Keratinocyte (primary cell): ENCODE data around the gene AP3D1. TPM values are rescaled to one million over a fixed set of nuclear protein-coding genes. Genes with fewer than 3 reads are reported as not detected.
A peak's percentile ranks its signal among the peaks of the same experiment; 100 is the strongest.

Experiments
- DNase-seq: peaks from one replicate; pipeline ENCODE4 v3.0.0-alpha.2; 2011; ENCODE audit warnings: low read depth, missing footprints, low spot score
- FAIRE-seq: peaks from 2 replicates; lab custom pipeline; 2011; peaks lifted over from hg19 to GRCh38; lab: Jason Lieb, UNC
- H2AFZ ChIP-seq: 2 replicates; pipeline ENCODE4 v1.6.0; 2012; ENCODE audit warnings: low read length, control low read depth, inconsistent platforms; ENCODE audit not compliant: control insufficient read depth
- H3K27ac ChIP-seq: 2 replicates; pipeline ENCODE4 v1.5.1; 2011; ENCODE audit warnings: low read length; ENCODE audit not compliant: control insufficient read depth, insufficient read depth
- H3K27me3 ChIP-seq: 3 replicates; pipeline ENCODE4 v1.6.0; 2011; ENCODE audit warnings: low read length; ENCODE audit not compliant: control insufficient read depth, insufficient read depth; ENCODE audit errors: extremely low read depth
- H3K36me3 ChIP-seq, 2 experiments: 2 replicates in 1 of 2; 3 replicates in 1 of 2; pipeline ENCODE4 v1.5.1; 2011; ENCODE audit warnings: low read length in 2 of 2, mild to moderate bottlenecking in 1 of 2; ENCODE audit not compliant: control insufficient read depth in 2 of 2, insufficient read depth in 2 of 2; ENCODE audit errors: extremely low read depth in 1 of 2
- H3K4me1 ChIP-seq: 3 replicates; pipeline ENCODE4 v1.5.1; 2011; ENCODE audit warnings: low read length; ENCODE audit not compliant: control insufficient read depth, insufficient read depth; ENCODE audit errors: extremely low read depth
- H3K4me2 ChIP-seq: 3 replicates; pipeline ENCODE4 v1.6.0; 2011; ENCODE audit warnings: low read depth, low read length; ENCODE audit not compliant: control insufficient read depth, insufficient read depth; ENCODE audit errors: extremely low read depth
- H3K4me3 ChIP-seq, 3 experiments: fragments of 200-600 bp in 1 of 3; sonication (generic) in 1 of 3; 2 replicates in 2 of 3; 3 replicates in 1 of 3; pipeline ENCODE4 v1.5.1; 2011 to 2016; ENCODE audit warnings: low read length in 3 of 3, mild to moderate bottlenecking in 3 of 3, control low read depth in 2 of 3, inconsistent platforms in 1 of 3, low read depth in 1 of 3, mixed read lengths in 1 of 3, mixed run types in 1 of 3, moderate library complexity in 1 of 3; ENCODE audit not compliant: control insufficient read depth in 2 of 3, insufficient read depth in 2 of 3; ENCODE audit errors: extremely low read depth in 1 of 3
- H3K79me2 ChIP-seq: 2 replicates; pipeline ENCODE4 v1.6.0; 2012; ENCODE audit warnings: low read length; ENCODE audit not compliant: control insufficient read depth, insufficient read depth
- H3K9ac ChIP-seq: 3 replicates; pipeline ENCODE4 v1.6.0; 2011; ENCODE audit warnings: low read length; ENCODE audit not compliant: control insufficient read depth, insufficient read depth; ENCODE audit errors: extremely low read depth
- H3K9me1 ChIP-seq: 3 replicates; pipeline ENCODE4 v1.6.0; 2011; ENCODE audit warnings: low read length; ENCODE audit not compliant: control insufficient read depth, insufficient read depth; ENCODE audit errors: extremely low read depth
- H3K9me3 ChIP-seq: 2 replicates; pipeline ENCODE4 v1.5.1; 2012; ENCODE audit warnings: low read depth, low read length; ENCODE audit not compliant: control insufficient read depth
- H4K20me1 ChIP-seq: 3 replicates; pipeline ENCODE4 v1.6.0; 2011; ENCODE audit warnings: low read length; ENCODE audit not compliant: control insufficient read depth, insufficient read depth; ENCODE audit errors: extremely low read depth
- EZH2 ChIP-seq: IDR thresholded peaks from one replicate; pipeline ENCODE4 v1.6.1; 2012; ENCODE audit warnings: inconsistent platforms, mild to moderate bottlenecking, low read length, moderate library complexity
- dilution Hi-C: fragments of 300-500 bp; cut with MboI; formaldehyde crosslinking; loops from one replicate; pipeline ENCODE4 v1.7.0; 2020; ENCODE audit warnings: low sequenced_read_pairs; ENCODE audit not compliant: extremely low pct_ligation_motif_present
- polyA plus RNA-seq, 5 experiments: library from polyadenylated mRNA; depleted of rRNA in 3 of 5; stranded (reverse) in 3 of 5; stranded (forward) in 1 of 5; unstranded in 1 of 5; fragments of >200 nt; gene quantifications; 1 replicate in 1 of 5; 2 replicates in 3 of 5; 3 replicates in 1 of 5; pipeline versions ENCODE4 v1.2.1 to v1.2.3, GENCODE V29; 2011 to 2012; ENCODE audit warnings: missing spikeins in 2 of 5, low read depth in 1 of 5, low replicate concordance in 1 of 5
- TF ChIP-seq, protein P1 (sequence below), 3 experiments: IDR thresholded peaks in 1 of 3; conservative IDR thresholded peaks in 1 of 3; optimal IDR thresholded peaks in 1 of 3; 2 replicates in 2 of 3; 3 replicates in 1 of 3; pipeline versions ENCODE3 to v1.5.1; 2011; ENCODE audit warnings: low read length in 3 of 3, mild to moderate bottlenecking in 3 of 3, moderate library complexity in 2 of 3, control low read depth in 1 of 3, inconsistent platforms in 1 of 3; ENCODE audit not compliant: insufficient read depth in 2 of 3; ENCODE audit errors: extremely low read depth in 1 of 3

AP3D1 gene
- polyA plus RNA-seq, 1 donor (not counting 4 experiments of a cell fraction or from before 2014, with no cell fraction given) = 56.1 TPM

DNA sequence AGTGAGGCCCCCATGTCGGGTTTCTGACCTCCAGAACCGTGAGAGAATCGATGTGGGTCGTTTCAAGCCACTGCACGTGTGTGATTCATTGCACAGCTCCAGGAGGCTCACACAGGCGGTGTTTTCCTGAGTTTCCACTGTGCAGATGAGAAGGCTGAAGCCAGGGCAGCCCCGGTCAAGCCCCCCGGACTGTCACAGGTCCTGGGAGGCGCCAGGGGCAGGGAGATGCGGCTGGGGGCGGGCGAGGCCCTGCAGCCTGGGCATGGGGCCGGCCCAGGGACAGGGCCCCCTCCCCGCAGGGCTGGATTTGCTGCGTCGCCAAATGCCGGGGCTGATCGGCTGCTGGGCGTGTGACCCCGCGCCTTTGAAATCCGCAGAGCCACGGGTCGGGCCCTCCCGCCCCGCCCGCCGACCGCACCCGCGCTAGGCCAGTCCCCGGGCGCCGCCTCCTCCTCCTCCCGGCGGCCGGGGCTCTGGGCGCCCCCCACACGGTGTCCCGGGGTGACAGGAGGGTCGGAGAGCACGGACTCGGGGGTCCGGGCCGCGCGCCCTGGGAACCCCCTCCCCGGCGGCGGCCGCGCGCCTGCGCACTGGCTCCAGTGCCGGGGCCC lies 90.4 kb downstream of the AP3D1 start:
- Histone ChIP-seq H3K4me2 (peak overlapping the region; percentile 96), H3K79me2 (no peaks in the 10 kb centered on the region), H3K36me3 (no peaks in the 10 kb centered on the region), H4K20me1 (no peaks in the 10 kb centered on the region), H3K27me3 (no peaks in the 10 kb centered on the region), H2AFZ (no peak overlapping the region), H3K9me1 (no peaks in the 10 kb centered on the region), H3K4me1 (peaks cover 44% of the 10 kb centered on the region), H3K9ac (peak overlapping the region; percentile 90), H3K9me3 (no peaks in the 10 kb centered on the region), H3K4me3 (peak overlapping the region; percentile 43 to 72 (median 64)), H3K27ac (peak overlapping the region; percentile 95)
- DNase-seq = no peak
- dilution Hi-C loops = no loop called here
- TF ChIP-seq EZH2 = no peak
- TF ChIP-seq, protein P1, sequence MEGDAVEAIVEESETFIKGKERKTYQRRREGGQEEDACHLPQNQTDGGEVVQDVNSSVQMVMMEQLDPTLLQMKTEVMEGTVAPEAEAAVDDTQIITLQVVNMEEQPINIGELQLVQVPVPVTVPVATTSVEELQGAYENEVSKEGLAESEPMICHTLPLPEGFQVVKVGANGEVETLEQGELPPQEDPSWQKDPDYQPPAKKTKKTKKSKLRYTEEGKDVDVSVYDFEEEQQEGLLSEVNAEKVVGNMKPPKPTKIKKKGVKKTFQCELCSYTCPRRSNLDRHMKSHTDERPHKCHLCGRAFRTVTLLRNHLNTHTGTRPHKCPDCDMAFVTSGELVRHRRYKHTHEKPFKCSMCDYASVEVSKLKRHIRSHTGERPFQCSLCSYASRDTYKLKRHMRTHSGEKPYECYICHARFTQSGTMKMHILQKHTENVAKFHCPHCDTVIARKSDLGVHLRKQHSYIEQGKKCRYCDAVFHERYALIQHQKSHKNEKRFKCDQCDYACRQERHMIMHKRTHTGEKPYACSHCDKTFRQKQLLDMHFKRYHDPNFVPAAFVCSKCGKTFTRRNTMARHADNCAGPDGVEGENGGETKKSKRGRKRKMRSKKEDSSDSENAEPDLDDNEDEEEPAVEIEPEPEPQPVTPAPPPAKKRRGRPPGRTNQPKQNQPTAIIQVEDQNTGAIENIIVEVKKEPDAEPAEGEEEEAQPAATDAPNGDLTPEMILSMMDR (optimal IDR thresholded peaks at IDR 0.05 in 1 of 3, IDR thresholded peaks at IDR 0.05 in 1 of 3, conservative IDR thresholded peaks at IDR 0.05 in 1 of 3; ENCODE audit: extremely low read depth in 1 of 3, insufficient read depth in 2 of 3, low read length in 3 of 3) = no peak
- FAIRE-seq = no peak

DNA sequence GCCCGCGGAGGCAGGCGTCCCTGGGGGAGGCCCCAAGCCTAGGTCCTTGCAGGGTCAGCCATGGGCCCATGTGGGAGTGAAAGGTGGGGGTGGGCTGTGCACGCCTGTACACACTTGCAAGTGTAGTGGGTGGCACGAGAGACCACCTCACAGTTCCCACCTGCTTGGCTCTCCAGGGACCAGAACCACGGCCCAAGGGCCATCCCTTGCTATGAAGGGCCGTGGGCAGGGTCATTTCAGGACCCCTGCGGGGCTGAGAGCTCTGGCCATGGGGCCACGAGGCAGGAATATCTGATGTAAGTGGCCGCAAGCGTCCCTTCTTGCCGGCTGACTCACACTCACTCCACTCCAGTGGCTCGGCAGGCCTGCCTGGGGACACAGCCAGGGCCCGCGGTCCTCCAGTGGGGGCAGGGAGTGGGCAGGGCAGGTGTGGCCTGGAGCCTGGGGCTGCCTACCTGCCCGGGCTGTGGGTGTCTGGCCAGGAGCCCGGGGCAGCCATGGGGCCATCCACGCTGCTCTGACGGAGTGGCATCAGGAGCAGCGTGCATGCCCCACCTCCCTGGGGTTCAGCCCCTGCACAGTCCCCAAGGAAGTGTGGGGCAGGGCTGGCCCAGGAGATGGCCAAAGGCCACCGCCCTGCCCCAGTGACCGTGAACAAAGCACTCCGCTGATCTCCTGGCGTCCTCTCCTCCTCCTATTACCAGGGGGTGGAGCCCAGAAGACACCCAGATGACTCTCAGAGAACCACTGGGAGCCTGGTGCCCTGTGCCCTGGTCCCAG lies 91.8 kb downstream of the AP3D1 start:
- no peaks in the 10 kb centered on the region for H3K27me3 ChIP-seq
- H4K20me1 ChIP-seq = no peaks in the 10 kb centered on the region
- dilution Hi-C loops = no loop called here
- peak overlapping the region; percentile 64 for H3K4me2 ChIP-seq
- peak overlapping the region; percentile 95 for H3K27ac ChIP-seq
- H3K79me2 ChIP-seq = no peaks in the 10 kb centered on the region
- H3K36me3 ChIP-seq = no peaks in the 10 kb centered on the region
- DNase-seq (no peak), FAIRE-seq (no peak)
- TF ChIP-seq, protein P1 (optimal IDR thresholded peaks at IDR 0.05 in 1 of 3, IDR thresholded peaks at IDR 0.05 in 1 of 3, conservative IDR thresholded peaks at IDR 0.05 in 1 of 3; ENCODE audit: extremely low read depth in 1 of 3, insufficient read depth in 2 of 3, low read length in 3 of 3) = no peak
- TF ChIP-seq EZH2 = no peak
- H3K9me1 ChIP-seq = no peaks in the 10 kb centered on the region
- H3K9ac ChIP-seq = peak overlapping the region; percentile 77
- H2AFZ ChIP-seq = peak overlapping the region; percentile 58
- H3K9me3 ChIP-seq = no peaks in the 10 kb centered on the region
- peaks cover 54% of the 10 kb centered on the region for H3K4me1 ChIP-seq
- H3K4me3 ChIP-seq = peak overlapping the region in 1 of 3 experiments; percentile 2
